GM12872 (cell line): Measurements from ENCODE around the gene TET2.

Experiments
- TF ChIP-seq, protein P1 (sequence below): IDR thresholded peaks from 3 replicates; pipeline ENCODE4 v1.5.1; 2011; ENCODE audit warnings: low read depth, mild to moderate bottlenecking, low read length, moderate library complexity; ENCODE audit not compliant: insufficient read depth

TET2 gene

DNA sequence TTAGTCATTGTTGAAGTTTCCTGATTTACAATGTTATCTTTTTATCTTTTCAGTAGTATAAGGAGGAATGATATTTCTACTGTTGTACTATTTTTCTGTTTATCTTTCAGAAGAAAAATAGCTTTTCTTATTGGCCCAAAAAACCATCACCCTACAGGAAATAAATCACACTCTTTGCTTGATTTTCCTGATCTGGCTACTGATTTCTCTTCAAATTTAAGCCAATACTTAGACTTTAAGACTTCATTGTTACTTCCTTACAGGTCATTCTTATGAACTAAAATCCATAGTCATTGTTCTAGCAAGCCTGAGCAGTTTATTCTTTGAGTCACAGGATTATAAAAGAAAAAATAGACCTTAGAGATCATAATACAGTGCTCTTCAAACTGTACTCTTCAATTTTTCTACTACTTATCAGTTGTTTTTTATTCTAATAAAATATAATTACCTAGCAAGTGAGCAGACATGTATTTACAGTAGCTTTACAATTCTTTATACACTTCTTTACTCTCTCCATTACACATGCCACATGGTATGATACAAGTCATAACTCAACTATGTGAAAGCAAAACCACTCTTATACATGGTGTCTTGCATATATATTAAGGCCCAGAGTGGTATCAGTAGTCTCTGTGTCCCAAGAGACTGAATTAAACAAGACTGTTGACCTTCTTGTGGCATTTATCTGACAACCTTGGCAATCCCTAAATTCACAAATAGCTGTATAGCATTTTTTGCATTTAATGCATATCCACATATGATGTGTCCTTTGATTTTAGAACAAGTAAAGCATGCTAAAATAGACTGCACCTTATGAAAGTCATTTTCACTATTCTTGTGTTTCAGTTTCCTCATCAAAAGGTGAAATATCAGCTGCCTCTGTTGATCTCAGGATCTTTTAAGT, 47.9 kb downstream of the TET2 start:
- TF ChIP-seq, protein P1, sequence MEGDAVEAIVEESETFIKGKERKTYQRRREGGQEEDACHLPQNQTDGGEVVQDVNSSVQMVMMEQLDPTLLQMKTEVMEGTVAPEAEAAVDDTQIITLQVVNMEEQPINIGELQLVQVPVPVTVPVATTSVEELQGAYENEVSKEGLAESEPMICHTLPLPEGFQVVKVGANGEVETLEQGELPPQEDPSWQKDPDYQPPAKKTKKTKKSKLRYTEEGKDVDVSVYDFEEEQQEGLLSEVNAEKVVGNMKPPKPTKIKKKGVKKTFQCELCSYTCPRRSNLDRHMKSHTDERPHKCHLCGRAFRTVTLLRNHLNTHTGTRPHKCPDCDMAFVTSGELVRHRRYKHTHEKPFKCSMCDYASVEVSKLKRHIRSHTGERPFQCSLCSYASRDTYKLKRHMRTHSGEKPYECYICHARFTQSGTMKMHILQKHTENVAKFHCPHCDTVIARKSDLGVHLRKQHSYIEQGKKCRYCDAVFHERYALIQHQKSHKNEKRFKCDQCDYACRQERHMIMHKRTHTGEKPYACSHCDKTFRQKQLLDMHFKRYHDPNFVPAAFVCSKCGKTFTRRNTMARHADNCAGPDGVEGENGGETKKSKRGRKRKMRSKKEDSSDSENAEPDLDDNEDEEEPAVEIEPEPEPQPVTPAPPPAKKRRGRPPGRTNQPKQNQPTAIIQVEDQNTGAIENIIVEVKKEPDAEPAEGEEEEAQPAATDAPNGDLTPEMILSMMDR = no peak

DNA sequence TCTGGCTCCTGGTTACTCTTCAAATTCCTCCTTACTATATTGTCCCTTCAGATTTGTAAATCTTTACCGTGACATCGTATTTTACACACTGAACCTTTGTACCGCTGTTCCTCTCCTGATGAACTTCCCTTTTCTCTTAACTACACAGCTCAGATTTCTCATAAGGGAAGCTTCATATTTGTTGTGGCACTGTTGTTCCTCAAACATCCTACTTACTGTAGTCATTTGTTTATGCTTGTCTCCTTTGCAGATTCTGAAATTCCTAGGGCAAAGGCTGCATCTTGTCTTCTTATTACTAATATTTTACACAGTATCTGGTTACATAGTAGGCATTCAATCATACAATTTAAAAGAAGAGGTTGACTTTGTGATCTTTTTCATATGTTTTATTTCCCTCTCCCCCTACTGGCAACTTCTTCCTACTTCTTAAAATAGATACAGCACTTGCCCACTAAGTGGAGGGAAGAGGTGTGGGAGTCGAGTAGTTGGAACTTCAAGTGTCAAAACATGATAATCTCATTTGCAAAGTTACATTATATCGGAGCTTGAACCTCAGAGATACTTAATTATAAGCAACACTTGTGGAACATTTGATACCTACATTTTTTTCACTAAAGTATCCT, 50.0 kb downstream of the TET2 start:
- TF ChIP-seq, protein P1 = 0 out of 3 replicates have a peak, but pooled peaks have one; percentile 25

DNA sequence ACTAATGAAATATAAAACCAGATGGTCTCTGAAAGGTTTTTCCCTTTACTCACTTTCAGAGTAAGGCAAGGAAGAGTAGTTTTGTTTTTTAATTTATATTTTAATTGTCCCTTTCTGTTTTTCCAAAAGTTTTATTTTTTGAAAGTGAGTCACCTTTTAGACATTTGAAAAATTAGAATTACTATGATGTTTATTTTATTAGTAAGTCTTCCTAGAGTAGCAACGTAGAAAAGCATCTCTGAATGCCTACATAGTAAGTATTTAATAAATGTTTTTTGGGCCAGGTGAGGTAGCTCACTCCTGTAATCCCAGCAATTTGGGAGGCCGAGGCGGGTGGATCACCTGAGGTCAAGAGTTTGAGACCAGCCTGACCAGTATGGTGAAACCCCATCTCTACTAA, 51.1 kb downstream of the TET2 start:
- TF ChIP-seq, protein P1 = no peak

DNA sequence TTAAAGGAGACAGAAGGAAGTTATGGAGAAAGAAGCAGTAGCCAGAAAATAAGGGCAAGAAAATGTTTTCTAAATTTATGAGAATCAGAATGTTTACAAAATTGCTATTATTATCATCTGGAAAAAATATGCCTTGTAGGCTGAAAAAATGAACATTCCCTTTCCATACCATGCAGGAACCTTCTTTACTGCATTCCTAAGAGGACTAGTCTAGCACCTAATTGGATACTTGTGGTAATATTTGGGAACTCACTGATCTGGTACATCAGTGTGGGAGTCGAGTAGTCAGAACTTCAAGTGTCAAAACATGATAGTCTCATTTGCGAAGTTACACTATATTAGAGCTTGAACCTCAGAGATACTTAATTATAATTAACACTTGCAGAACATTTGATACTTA, 51.9 kb downstream of the TET2 start:
- TF ChIP-seq, protein P1 = no peak

DNA sequence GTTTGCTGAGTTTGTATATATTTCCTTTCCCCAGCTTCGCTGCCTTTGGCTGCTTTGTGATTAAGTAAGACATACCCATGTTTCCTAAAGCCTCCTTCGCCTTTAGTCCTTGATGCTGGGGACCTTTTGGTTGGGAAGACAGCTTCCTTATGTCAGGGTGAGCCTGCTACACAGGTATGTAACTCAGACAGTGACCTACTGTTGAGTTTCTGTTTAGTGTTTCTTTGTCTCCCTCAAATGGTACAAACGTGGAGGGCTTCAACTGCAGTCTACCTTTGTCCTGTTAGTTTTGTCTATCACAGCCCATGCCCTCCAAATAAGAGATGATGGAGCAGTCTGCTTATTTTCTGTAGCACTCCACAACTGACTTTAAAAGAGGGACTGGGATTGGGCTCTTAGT, 59.5 kb downstream of the TET2 start:
- TF ChIP-seq, protein P1 = no peak

DNA sequence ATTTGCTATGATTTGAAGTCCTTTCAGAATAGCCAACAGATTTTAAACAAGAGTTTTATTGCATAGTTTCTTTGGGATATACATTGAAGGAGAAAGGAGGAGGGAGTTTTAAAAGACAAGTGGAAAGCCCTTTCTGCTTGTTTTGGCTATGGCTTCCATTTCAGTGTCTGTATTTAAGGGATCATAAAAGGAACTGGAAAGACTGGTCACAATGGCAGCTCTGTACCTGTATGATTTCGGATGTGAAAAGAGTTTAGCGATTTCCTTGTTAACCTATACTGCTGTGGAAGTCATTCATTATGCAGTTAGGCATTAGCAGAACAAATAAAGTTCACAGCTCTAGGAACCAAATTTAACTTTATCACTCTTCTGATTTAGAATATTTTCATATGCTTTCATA, 60.7 kb downstream of the TET2 start:
- TF ChIP-seq, protein P1 = no peak

DNA sequence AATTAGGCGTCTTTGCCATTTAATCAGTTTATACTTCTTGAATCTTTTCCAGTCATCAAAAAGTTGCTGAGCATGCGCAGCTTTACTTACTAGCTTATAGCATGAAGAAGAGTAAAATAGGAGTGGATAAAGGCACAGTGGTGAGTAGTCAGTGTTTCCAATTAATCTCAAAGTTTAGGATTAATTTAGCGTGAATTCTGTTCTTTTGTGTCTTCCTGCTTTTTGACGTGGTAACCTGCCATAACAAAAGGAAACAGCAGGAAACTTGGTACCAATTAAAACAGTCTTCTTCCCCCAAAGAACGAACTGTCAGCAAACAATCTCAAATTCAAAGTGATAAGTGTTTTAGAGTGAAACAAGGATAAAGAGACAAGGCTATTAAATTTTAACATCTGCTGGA, 61.9 kb downstream of the TET2 start:
- TF ChIP-seq, protein P1 = no peak
